GM23338 (cell line): ENCODE results near the gene C6orf89. TPM values are rescaled to one million over a fixed set of nuclear protein-coding genes. Genes with fewer than 3 reads are reported as not detected.

Experiments
- ATAC-seq: fragments of 200-7000 bp; cut with Tn5 transposase; 3 replicates; pipeline ENCODE4 v1.9.1; 2020
- DNase-seq: peaks from one replicate; pipeline ENCODE4 v3.0.0-alpha.2; 2015; ENCODE audit warnings: low spot score
- H2AFZ ChIP-seq: fragments of 200-600 bp; sonication (generic); 2 replicates; pipeline ENCODE4 v1.8.0; 2016; ENCODE audit warnings: antibody characterized with exemption, mild to moderate bottlenecking, moderate library complexity
- H3F3A ChIP-seq: fragments of 200-600 bp; sonication (generic); replicated peaks from 2 replicates; pipeline ENCODE4 v1.8.0; 2017; ENCODE audit warnings: antibody characterized with exemption, mixed run types, low read depth
- H3K27ac ChIP-seq: fragments of 200-600 bp; sonication (generic); 2 replicates; pipeline ENCODE4 v1.6.1; 2016; ENCODE audit warnings: low read depth
- H3K27me3 ChIP-seq: fragments of 200-600 bp; sonication (generic); 2 replicates; pipeline ENCODE4 v1.8.0; 2016; ENCODE audit warnings: mild to moderate bottlenecking, mixed run types, moderate library complexity; ENCODE audit not compliant: insufficient read depth
- H3K36me3 ChIP-seq: fragments of 200-600 bp; sonication (generic); 2 replicates; pipeline ENCODE4 v1.8.0; 2016; ENCODE audit warnings: mild to moderate bottlenecking; ENCODE audit not compliant: insufficient read depth
- H3K4me1 ChIP-seq: fragments of 200-600 bp; sonication (generic); 2 replicates; pipeline ENCODE4 v1.8.0; 2016; ENCODE audit warnings: mild to moderate bottlenecking, moderate library complexity; ENCODE audit not compliant: insufficient read depth
- H3K4me2 ChIP-seq: fragments of 200-600 bp; sonication (generic); 2 replicates; pipeline ENCODE4 v1.7.1; 2017; ENCODE audit warnings: mixed run types
- H3K4me3 ChIP-seq: fragments of 200-600 bp; sonication (generic); 2 replicates; pipeline ENCODE4 v1.6.1; 2016; ENCODE audit warnings: mixed run types
- H3K79me2 ChIP-seq: fragments of 200-600 bp; sonication (generic); replicated peaks from 2 replicates; pipeline ENCODE4 v1.8.0; 2017; ENCODE audit warnings: mild to moderate bottlenecking; ENCODE audit not compliant: insufficient read depth
- H3K9me2 ChIP-seq: fragments of 200-600 bp; sonication (generic); 2 replicates; pipeline ENCODE4 v1.8.0; 2017; ENCODE audit not compliant: insufficient read depth
- H4K20me1 ChIP-seq: fragments of 200-600 bp; sonication (generic); replicated peaks from 2 replicates; pipeline ENCODE4 v1.8.0; 2017; ENCODE audit warnings: mild to moderate bottlenecking; ENCODE audit not compliant: insufficient read depth
- H3K27ac Mint-ChIP-seq: 2 replicates; pipeline ENCODE4 v1.8.0; 2020; ENCODE audit warnings: inconsistent platforms, mild to moderate bottlenecking, moderate library complexity, mixed read lengths
- H3K27me3 Mint-ChIP-seq: 3 replicates; pipeline ENCODE4 v1.8.0; 2022; ENCODE audit warnings: low read depth, mild to moderate bottlenecking, moderate library complexity, mixed read lengths, inconsistent platforms; ENCODE audit not compliant: insufficient read depth, poor library complexity
- H3K36me3 Mint-ChIP-seq: 3 replicates; pipeline ENCODE4 v1.8.0; 2021; ENCODE audit warnings: low read depth, mild to moderate bottlenecking, inconsistent platforms, moderate library complexity, mixed read lengths
- H3K4me1 Mint-ChIP-seq: 3 replicates; pipeline ENCODE4 v1.8.0; 2020; ENCODE audit warnings: mild to moderate bottlenecking, inconsistent platforms, mixed read lengths
- H3K4me3 Mint-ChIP-seq: 3 replicates; pipeline ENCODE4 v1.8.0; 2021; ENCODE audit warnings: moderate library complexity, mild to moderate bottlenecking, inconsistent platforms, mixed read lengths
- H3K9me3 Mint-ChIP-seq: 3 replicates; pipeline ENCODE4 v1.8.0; 2020; ENCODE audit warnings: moderate library complexity, mild to moderate bottlenecking, inconsistent platforms, mixed read lengths
- CREB1 ChIP-seq: fragments of 250-450 bp; sonication (Bioruptor Pico); IDR thresholded peaks from 2 replicates; pipeline ENCODE4 v1.5.0; 2020; ENCODE audit warnings: low read depth, mild to moderate bottlenecking, moderate library complexity
- CTCF ChIP-seq, 2 experiments: fragments of 200-600 bp in 1 of 2; sonication (generic) in 1 of 2; conservative IDR thresholded peaks; 2 replicates each; pipeline versions ENCODE4 v1.5.1 to v1.6.1; 2016 to 2017; ENCODE audit warnings: antibody characterized with exemption in 2 of 2, low read depth in 2 of 2, mild to moderate bottlenecking in 2 of 2, moderate library complexity in 1 of 2
- ETS1 ChIP-seq: IDR thresholded peaks from 2 replicates; pipeline ENCODE4 v1.6.1; 2016; ENCODE audit warnings: antibody characterized with exemption
- EZH2 ChIP-seq: fragments of 200-600 bp; sonication (generic); IDR thresholded peaks from one replicate; pipeline ENCODE4 v1.8.0; 2017; ENCODE audit warnings: antibody characterized with exemption, mild to moderate bottlenecking, low read depth; ENCODE audit not compliant: unreplicated experiment
- EZH2phosphoT487 ChIP-seq: fragments of 200-600 bp; sonication (generic); IDR thresholded peaks from one replicate; pipeline ENCODE4 v1.8.1; 2018; ENCODE audit warnings: antibody characterized with exemption; ENCODE audit not compliant: unreplicated experiment
- JUNB ChIP-seq: IDR thresholded peaks from one replicate; pipeline ENCODE4 v1.6.1; 2016; ENCODE audit warnings: antibody characterized with exemption; ENCODE audit not compliant: unreplicated experiment
- NANOG ChIP-seq: IDR thresholded peaks from 2 replicates; pipeline ENCODE4 v1.6.1; 2016; ENCODE audit warnings: antibody characterized with exemption, borderline replicate concordance
- POLR2AphosphoS5 ChIP-seq: IDR thresholded peaks from 2 replicates; pipeline ENCODE4 v1.6.1; 2016; ENCODE audit warnings: antibody characterized with exemption, low read depth
- REST ChIP-seq: IDR thresholded peaks from one replicate; pipeline ENCODE4 v1.6.1; 2018; ENCODE audit warnings: antibody characterized with exemption; ENCODE audit not compliant: unreplicated experiment
- STAT1 ChIP-seq: IDR thresholded peaks from one replicate; pipeline ENCODE4 v1.6.1; 2016; ENCODE audit warnings: antibody characterized with exemption; ENCODE audit not compliant: unreplicated experiment
- ZNF114 ChIP-seq: fragments of 250-450 bp; sonication (Bioruptor Pico); IDR thresholded peaks from 2 replicates; pipeline ENCODE4 v1.5.0; 2020; ENCODE audit warnings: mild to moderate bottlenecking, moderate library complexity
- ZNF331 ChIP-seq: fragments of 250-450 bp; sonication (Bioruptor Pico); IDR thresholded peaks from 2 replicates; pipeline ENCODE4 v1.5.0; 2020; ENCODE audit warnings: low read depth, mild to moderate bottlenecking, moderate library complexity
- ZNF462 ChIP-seq: fragments of 250-450 bp; sonication (Bioruptor Pico); IDR thresholded peaks from 2 replicates; pipeline ENCODE4 v1.5.0; 2020; ENCODE audit warnings: mild to moderate bottlenecking, moderate library complexity
- polyA plus RNA-seq: library from polyadenylated mRNA; unstranded; fragments of >200 nt; fragmentation: Nextera tagmentation; extraction: Ambion mirVana; gene quantifications from 2 replicates; pipeline ENCODE4 v1.2.1, GENCODE V29; 2016
- total RNA-seq: library from RNA; depleted of rRNA; stranded (reverse); fragments of >200 nt; shearing (Covaris generic); gene quantifications from 2 replicates; pipeline ENCODE4 v1.2.3, GENCODE V29; 2014

Gene C6orf89
- total and polyA plus RNA-seq, 2 experiments from 2014 or later: 3.7 to 7.9 TPM

- H4K20me1 ChIP-seq: no peaks in the 10 kb centered on the region
- Mint-ChIP-seq H3K27me3 (peaks cover 6% of the 10 kb centered on the region), H3K4me3 (no peak overlapping the region), H3K36me3 (no peaks in the 10 kb centered on the region), H3K4me1 (no peaks in the 10 kb centered on the region), H3K9me3 (no peaks in the 10 kb centered on the region; the same call in 2 of the 3 replicates), H3K27ac (no peak overlapping the region)
- H3K27ac ChIP-seq: no peak overlapping the region
- H2AFZ ChIP-seq: no peak overlapping the region
- no peaks in the 10 kb centered on the region for H3K79me2 ChIP-seq
- no peak overlapping the region for H3K4me3 ChIP-seq
- H3K27me3 ChIP-seq: no peaks in the 10 kb centered on the region
- ATAC-seq: no peak
- H3K4me1 ChIP-seq: no peaks in the 10 kb centered on the region
- no peak overlapping the region for H3K4me2 ChIP-seq
- no peaks in the 10 kb centered on the region for H3K36me3 ChIP-seq
- DNase-seq: no peak
- H3K9me2 ChIP-seq: no peaks in the 10 kb centered on the region
- no peaks in the 10 kb centered on the region for H3F3A ChIP-seq
- TF ChIP-seq CREB1 (CRISPR knock-in tag) (no peak), NANOG (no peak), REST (no peak), EZH2phosphoT487 (no peak), CTCF (conservative IDR thresholded peaks at IDR 0.05; ENCODE audit: low read depth in 2 of 2) (no peak), POLR2AphosphoS5 (no peak), EZH2 (no peak), JUNB (no peak), ZNF462 (CRISPR knock-in tag) (no peak), ZNF331 (no peak), ZNF114 (CRISPR knock-in tag) (no peak), STAT1 (no peak), ETS1 (no peak)
These were observed 49.1 kb downstream of the C6orf89 start for GRCh38 chr6:36934901-36935300.
